Ovary (tissue), 9 donors: Measurements from ENCODE around the gene SLC1A7. TPM values are rescaled to one million over a fixed set of nuclear protein-coding genes. Genes with fewer than 3 reads are reported as not detected.

Source experiments
- DNase-seq, 5 donors: peaks; one replicate each; pipeline ENCODE4 v3.0.0-alpha.2; 2019 to 2020
- H3K27ac ChIP-seq, 2 donors: fragments of 200-600 bp; one replicate each; pipeline versions ENCODE4 v1.5.1 to v1.8.0; 2019 to 2022
- H3K27me3 ChIP-seq: fragments of 200-600 bp; one replicate; pipeline ENCODE4 v1.8.0; 2022
- H3K36me3 ChIP-seq: fragments of 200-600 bp; sonication (generic); one replicate; pipeline ENCODE4 v1.5.1; 2019
- H3K4me1 ChIP-seq: one replicate; pipeline ENCODE4 v1.8.1; 2013; ENCODE audit warnings: mild to moderate bottlenecking, moderate library complexity; ENCODE audit not compliant: insufficient read depth
- H3K4me3 ChIP-seq: fragments of 200-600 bp; sonication (generic); one replicate; pipeline ENCODE4 v1.5.1; 2017
- H3K9me3 ChIP-seq, 2 donors: fragments of 200-600 bp in 1 of 2; sonication (generic) in 1 of 2; one replicate each; pipeline versions ENCODE4 v1.5.1 to v1.8.1; 2013 to 2019; ENCODE audit warnings: mild to moderate bottlenecking in 1 of 2, moderate library complexity in 1 of 2
- CTCF ChIP-seq, 3 donors: fragments of 450-650 bp in 2 of 3; fragments of 200-600 bp in 1 of 3; IDR thresholded peaks; one replicate each; pipeline versions ENCODE4 v1.5.1 to v1.8.0; 2016 to 2022; ENCODE audit warnings: antibody characterized with exemption in 3 of 3, mild to moderate bottlenecking in 1 of 3
- EP300 ChIP-seq: sonication (generic); formaldehyde crosslinking; IDR thresholded peaks from one replicate; pipeline ENCODE4 v1.6.1; 2017; ENCODE audit warnings: antibody characterized with exemption
- POLR2A ChIP-seq: fragments of 450-650 bp; IDR thresholded peaks from one replicate; pipeline ENCODE4 v1.6.1; 2017; ENCODE audit warnings: antibody characterized with exemption, mild to moderate bottlenecking, moderate library complexity
- WGBS, 3 donors: extraction: QIAGEN DNeasy Blood & Tissue Kit in 1 of 3; methylation state at CpG; one replicate each; pipeline versions ENCODE4 v1.1.5 to v1.1.7; 2013 to 2017; 5-methylcytosine and 5-hydroxymethylcytosine counted together
- intact Hi-C, 4 donors: fragments of 100-400 bp; cut with DNase I; formaldehyde crosslinking; loops; one replicate each; pipeline versions ENCODE4 v1.11.0 to v1.15.1; 2022 to 2023
- polyA plus RNA-seq, 2 donors: library from polyadenylated mRNA; stranded (reverse); fragments of 200-250 nt in 1 of 2; fragments of 350-450 nt in 1 of 2; fragmentation: Illumina TruSeq in 1 of 2; extraction: RNeasy Lipid Tissue Mini Kit (QIAGEN cat#74804) in 1 of 2; gene quantifications; one replicate each; pipeline ENCODE4 v1.2.3, GENCODE V29; 2013 to 2014
- total RNA-seq, 7 donors: library from RNA; depleted of rRNA in 2 of 7; stranded (reverse); fragments of >200 nt in 2 of 7; fragmentation: NEBNext Ultra II Directional in 3 of 7; extraction: Animal tissue kit (Norgen Biotek cat#: 25700) in 3 of 7; gene quantifications; one replicate each; pipeline versions ENCODE4 v1.1.0 to v1.2.4, GENCODE V29; 2016 to 2023
- donor health status: DM: no; HTN: no; CAD: no; lungs with moderate emphysema.
- donor health status: DM: no; HTN: no; CAD: no.
- donor health status: Bipolar disorder and iron deficiency.
- donor health status: DM: yes; HTN: yes; CAD: no.
- donor health status: DM: no; HTN: no; CAD: no.
- donor health status: DM: yes; HTN: yes; CAD: no.

SLC1A7 gene
- total and polyA plus RNA-seq, 9 donors: 0.25 to 0.28 TPM; not detected in 7

- H3K36me3 ChIP-seq: peaks cover 3% of the 10 kb centered on the region
- no peak overlapping the region for H3K27ac ChIP-seq
- peak in 2 of 5 donors; percentile 24 to 31 for DNase-seq
- no peaks in the 10 kb centered on the region for H3K9me3 ChIP-seq
- intact Hi-C loops: loop anchor here in 1 of 4 donors (10.0 kb wide), 1 partner anchor 96 kb away; no protein-coding TSS in a partner anchor
- H3K27me3 ChIP-seq: no peaks in the 10 kb centered on the region
- 93 to 95% (median 95%) methylated on average over 39 to 46 of the region's 46 CpGs for WGBS, 3 donors
- H3K4me1 ChIP-seq: peaks cover 7% of the 10 kb centered on the region
- no peak for TF ChIP-seq CTCF (IDR thresholded peaks at IDR 0.05)
- TF ChIP-seq POLR2A: no peak
- TF ChIP-seq EP300: no peak
- no peak overlapping the region for H3K4me3 ChIP-seq
Observed at GRCh38 chr1:53078333-53079101, 63.9 kb downstream of the SLC1A7 start.

GRCh38 chr1:53077599-53077965, 64.9 kb downstream of the SLC1A7 start:
- peaks cover 3% of the 10 kb centered on the region for H3K36me3 ChIP-seq
- intact Hi-C loops: loop anchor here in 1 of 4 donors (10.0 kb wide), 1 partner anchor 97 kb away; no protein-coding TSS in a partner anchor
- peak in 2 of 5 donors; percentile 30 to 39 for DNase-seq

GRCh38 chr1:53076721-53077598, 65.5 kb downstream of the SLC1A7 start:
- no peak for TF ChIP-seq POLR2A
- TF ChIP-seq EP300: no peak
- TF ChIP-seq CTCF (IDR thresholded peaks at IDR 0.05): no peak
- Histone ChIP-seq H3K27ac (no peak overlapping the region), H3K9me3 (no peaks in the 10 kb centered on the region), H3K4me1 (peaks cover 7% of the 10 kb centered on the region), H3K27me3 (no peaks in the 10 kb centered on the region), H3K4me3 (no peak overlapping the region), H3K36me3 (peaks cover 3% of the 10 kb centered on the region)
- DNase-seq: peak in 2 of 5 donors; percentile 37 to 38
- intact Hi-C loops: loop anchor here in 1 of 4 donors (10.0 kb wide), 1 partner anchor 98 kb away; no protein-coding TSS in a partner anchor
- WGBS, 3 donors: 88 to 90% (median 90%) methylated on average over 19 of the region's 19 CpGs

More at GRCh38 chr1:53077599-53077965, 64.9 kb downstream of the SLC1A7 start:
- 86 to 91% (median 87%) methylated on average over 13 of the region's 13 CpGs for WGBS, 3 donors
- Histone ChIP-seq H3K27me3 (no peaks in the 10 kb centered on the region), H3K9me3 (no peaks in the 10 kb centered on the region), H3K4me3 (no peak overlapping the region), H3K4me1 (peaks cover 7% of the 10 kb centered on the region), H3K27ac (no peak overlapping the region)
- no peak for TF ChIP-seq CTCF (IDR thresholded peaks at IDR 0.05)
- no peak for TF ChIP-seq EP300
- TF ChIP-seq POLR2A: no peak

GRCh38 chr1:53076165-53076564, 66.3 kb downstream of the SLC1A7 start:
- 92 to 94% (median 93%) methylated on average over 8 to 9 of the region's 9 CpGs for WGBS, 3 donors
- intact Hi-C loops: loop anchor here in 1 of 4 donors (10.0 kb wide), 1 partner anchor 99 kb away; no protein-coding TSS in a partner anchor
- DNase-seq: peak in 2 of 5 donors; percentile 20 to 33
- TF ChIP-seq CTCF (IDR thresholded peaks at IDR 0.05) (no peak), POLR2A (no peak)
- no peaks in the 10 kb centered on the region for H3K27me3 ChIP-seq
- H3K4me3 ChIP-seq: no peak overlapping the region
- H3K36me3 ChIP-seq: peaks cover 2% of the 10 kb centered on the region
- H3K27ac ChIP-seq: no peak overlapping the region
- H3K9me3 ChIP-seq: no peaks in the 10 kb centered on the region
- peaks cover 7% of the 10 kb centered on the region for H3K4me1 ChIP-seq
